DOHH2 (cell line): Measurements from ENCODE around the gene ADGRB2.

Source experiments
- CTCF ChIP-seq: fragments of 200-600 bp; sonication (generic); IDR thresholded peaks from one replicate; pipeline ENCODE4 v1.5.1; 2014; ENCODE audit warnings: antibody characterized with exemption, mild to moderate bottlenecking, low read depth, low read length; ENCODE audit not compliant: poor library complexity, severe bottlenecking
- EZH2phosphoT487 ChIP-seq: fragments of 200-600 bp; sonication (generic); IDR thresholded peaks from 2 replicates; pipeline ENCODE4 v1.6.1; 2017; ENCODE audit warnings: borderline replicate concordance, mild to moderate bottlenecking, antibody characterized with exemption, low read length, moderate library complexity, mixed read lengths

- no peak for TF ChIP-seq CTCF
- no peak for TF ChIP-seq EZH2phosphoT487
Measured at GRCh38 chr1:31685795-31686194, 78.3 kb downstream of the ADGRB2 start.
